ENCODE measurements around the gene F13B. TPM values are rescaled to one million over a fixed set of nuclear protein-coding genes. Genes with fewer than 3 reads are reported as not detected.
A peak's percentile ranks its signal among the peaks of the same experiment; 100 is the strongest.
"Not testable (repeated sequence)": the region's sequence is repeated elsewhere in the genome, so short reads cannot be mapped to it uniquely, and the experiment has no call there.

The F13B gene, protein sequence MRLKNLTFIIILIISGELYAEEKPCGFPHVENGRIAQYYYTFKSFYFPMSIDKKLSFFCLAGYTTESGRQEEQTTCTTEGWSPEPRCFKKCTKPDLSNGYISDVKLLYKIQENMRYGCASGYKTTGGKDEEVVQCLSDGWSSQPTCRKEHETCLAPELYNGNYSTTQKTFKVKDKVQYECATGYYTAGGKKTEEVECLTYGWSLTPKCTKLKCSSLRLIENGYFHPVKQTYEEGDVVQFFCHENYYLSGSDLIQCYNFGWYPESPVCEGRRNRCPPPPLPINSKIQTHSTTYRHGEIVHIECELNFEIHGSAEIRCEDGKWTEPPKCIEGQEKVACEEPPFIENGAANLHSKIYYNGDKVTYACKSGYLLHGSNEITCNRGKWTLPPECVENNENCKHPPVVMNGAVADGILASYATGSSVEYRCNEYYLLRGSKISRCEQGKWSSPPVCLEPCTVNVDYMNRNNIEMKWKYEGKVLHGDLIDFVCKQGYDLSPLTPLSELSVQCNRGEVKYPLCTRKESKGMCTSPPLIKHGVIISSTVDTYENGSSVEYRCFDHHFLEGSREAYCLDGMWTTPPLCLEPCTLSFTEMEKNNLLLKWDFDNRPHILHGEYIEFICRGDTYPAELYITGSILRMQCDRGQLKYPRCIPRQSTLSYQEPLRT
- 1.3 TPM in 1 of 2 replicates, not detected in the other for total RNA-seq (2014; rRNA removed; shearing (Covaris generic); ENCODE audit: low replicate concordance)

DNA sequence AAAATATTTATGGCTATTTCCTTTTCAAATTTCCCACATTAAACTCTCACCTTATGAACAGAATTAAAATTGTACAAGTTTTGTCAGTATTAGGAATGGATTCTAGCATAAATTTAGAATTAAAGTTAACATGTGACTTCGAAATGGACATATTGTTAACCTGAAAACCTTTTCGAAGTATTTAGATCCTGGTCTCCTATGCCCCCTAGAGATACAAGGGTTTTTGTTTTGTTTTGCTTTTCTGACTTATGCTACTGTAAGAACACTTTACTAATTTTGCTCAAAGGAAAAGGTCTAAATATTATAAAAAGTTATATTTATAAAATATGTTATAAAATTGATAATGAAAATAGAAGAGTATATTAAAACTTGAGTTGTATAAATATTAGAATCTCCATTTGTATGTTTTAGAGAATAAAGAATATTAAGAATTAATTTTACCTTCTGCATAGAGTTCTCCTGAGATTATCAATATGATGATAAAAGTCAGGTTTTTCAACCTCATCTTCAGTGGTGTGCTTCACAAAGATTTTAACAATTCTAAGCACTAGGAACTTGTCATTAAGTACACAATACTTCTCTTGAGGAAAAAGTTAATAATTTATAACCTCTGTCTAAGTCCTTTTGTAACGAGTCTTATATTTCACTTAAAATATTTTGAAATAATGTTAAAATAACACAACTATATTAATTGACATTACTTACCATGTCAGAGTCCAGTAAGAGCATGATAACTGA, at the start of gene F13B:
Gene F13B (minus strand): TSS at position 542 of the 738 bp plus-strand sequence. CDS start 37 bp downstream, at position 505.
- Histone ChIP-seq H3K27me3 (no peaks in the 10 kb centered on the region), H3K36me3 (no peaks in the 10 kb centered on the region), H3K4me3 (no peak within 1 kb of the TSS), H3K9me3 (no peaks in the 10 kb centered on the region)
- no peak for DNase-seq

DNA sequence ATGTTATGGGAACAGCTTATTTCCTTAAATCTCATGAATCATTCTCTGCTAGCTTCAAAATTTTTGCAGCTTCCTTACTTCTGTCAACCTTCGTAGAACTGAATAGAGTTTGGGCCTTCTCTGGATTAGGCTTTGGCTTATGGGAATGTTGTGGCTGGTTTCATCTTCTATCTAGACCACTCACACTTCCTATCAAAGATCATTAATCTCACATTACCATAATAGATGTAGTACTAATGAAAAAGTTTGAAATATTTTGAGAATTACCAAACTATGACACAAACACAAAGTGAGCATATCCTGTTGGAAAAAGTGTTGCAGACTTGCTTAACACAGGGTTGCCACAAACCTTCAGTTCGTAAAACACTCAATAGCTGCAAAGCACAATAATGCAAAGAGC, 49.1 kb upstream of the F13B start:
- H3K4me3 ChIP-seq, result no peak overlapping the region
- H3K9me3 ChIP-seq, result no peaks in the 10 kb centered on the region
- no peak for DNase-seq
- peaks cover 93% of the 10 kb centered on the region for H3K36me3 ChIP-seq
- no peaks in the 10 kb centered on the region for H3K27me3 ChIP-seq

DNA sequence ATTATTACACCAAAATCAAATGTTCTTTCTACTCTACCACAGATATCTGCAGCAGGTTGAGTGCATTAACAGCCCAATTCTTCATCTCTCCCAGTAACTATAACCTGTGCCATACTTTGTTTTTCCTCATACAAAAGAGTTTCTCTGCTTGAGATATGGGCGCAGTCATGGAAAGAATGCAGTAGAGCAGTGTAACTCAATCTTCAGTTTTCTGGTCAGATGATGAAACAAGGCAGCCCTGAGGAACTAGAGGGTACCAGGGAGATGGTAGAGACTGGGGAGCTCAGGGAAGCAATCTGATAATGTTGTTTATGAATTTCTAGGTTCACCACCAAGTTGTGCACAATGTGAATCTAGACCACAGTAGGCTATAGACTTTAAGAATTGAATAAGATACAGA, 39.8 kb upstream of the F13B start:
- peaks cover 84% of the 10 kb centered on the region for H3K36me3 ChIP-seq
- no peak for DNase-seq
- no peaks in the 10 kb centered on the region for H3K9me3 ChIP-seq
- H3K27me3 ChIP-seq, result no peaks in the 10 kb centered on the region
- H3K4me3 ChIP-seq, result no peak overlapping the region

DNA sequence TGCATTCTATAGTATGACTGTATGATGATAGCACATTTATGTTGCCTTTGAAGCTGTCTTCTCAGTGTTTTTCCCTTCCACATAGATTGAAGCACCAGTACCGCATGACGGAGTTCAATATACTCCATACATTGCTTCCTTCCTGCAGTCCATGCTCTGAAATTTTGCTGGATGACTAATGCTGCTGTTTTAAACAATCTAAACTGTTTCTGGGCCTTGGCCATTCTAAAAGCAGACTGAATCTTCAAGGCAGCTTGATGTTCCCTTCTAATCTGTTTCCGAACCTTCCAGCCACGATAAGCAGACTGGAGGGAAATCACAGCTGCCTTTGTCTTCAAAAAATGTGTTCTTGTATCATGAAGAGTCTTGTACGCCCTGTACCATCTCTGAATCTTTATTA, 36.2 kb upstream of the F13B start:
- no peak overlapping the region for H3K4me3 ChIP-seq
- H3K27me3 ChIP-seq, result no peaks in the 10 kb centered on the region
- DNase-seq, result no peak
- no peaks in the 10 kb centered on the region for H3K9me3 ChIP-seq
- peaks cover 84% of the 10 kb centered on the region for H3K36me3 ChIP-seq

DNA sequence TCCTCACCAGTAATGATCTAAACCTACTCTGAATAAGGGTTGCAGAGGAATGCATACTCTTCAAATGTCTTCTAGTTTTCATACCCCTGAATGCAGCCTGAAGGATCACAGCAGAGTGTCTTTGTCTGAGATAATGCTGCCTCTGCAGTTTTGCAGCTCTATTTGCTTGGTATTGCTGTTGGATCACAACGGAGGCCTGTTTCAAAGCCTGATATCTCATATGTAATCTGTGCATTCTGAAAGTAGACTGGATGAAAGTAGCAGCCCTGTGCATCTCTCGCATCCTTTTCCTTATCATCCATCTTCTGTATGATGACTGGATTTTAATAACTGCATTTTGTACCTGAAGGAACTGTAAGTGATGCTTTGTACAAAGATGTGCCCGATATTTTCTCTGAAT, 34.9 kb upstream of the F13B start:
- H3K27me3 ChIP-seq, result no peaks in the 10 kb centered on the region
- DNase-seq, result no peak
- no peak overlapping the region for H3K4me3 ChIP-seq
- H3K36me3 ChIP-seq, result peaks cover 78% of the 10 kb centered on the region
- no peaks in the 10 kb centered on the region for H3K9me3 ChIP-seq

DNA sequence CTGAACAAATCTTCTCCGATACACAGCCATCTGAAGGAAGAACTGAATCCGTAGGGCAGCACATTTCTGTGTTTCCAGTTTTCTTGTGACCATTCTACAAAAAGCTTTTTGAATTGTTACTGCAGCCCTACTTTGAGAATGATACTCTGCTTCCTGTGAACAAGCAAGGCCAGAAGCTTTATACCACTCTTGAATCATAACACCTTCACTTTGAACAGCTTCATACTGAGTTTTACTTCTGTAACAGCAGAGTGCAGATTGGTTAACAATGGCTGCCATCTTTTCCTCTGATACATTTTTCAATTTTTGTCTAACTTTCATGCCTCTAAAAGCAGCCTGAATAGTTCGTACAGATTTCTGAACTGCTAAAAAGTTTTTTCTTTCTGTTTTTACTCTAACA, 33.6 kb upstream of the F13B start:
- H3K4me3 ChIP-seq, result no peak overlapping the region
- no peak for DNase-seq
- H3K9me3 ChIP-seq, result no peaks in the 10 kb centered on the region
- no peaks in the 10 kb centered on the region for H3K27me3 ChIP-seq
- peaks cover 82% of the 10 kb centered on the region for H3K36me3 ChIP-seq

DNA sequence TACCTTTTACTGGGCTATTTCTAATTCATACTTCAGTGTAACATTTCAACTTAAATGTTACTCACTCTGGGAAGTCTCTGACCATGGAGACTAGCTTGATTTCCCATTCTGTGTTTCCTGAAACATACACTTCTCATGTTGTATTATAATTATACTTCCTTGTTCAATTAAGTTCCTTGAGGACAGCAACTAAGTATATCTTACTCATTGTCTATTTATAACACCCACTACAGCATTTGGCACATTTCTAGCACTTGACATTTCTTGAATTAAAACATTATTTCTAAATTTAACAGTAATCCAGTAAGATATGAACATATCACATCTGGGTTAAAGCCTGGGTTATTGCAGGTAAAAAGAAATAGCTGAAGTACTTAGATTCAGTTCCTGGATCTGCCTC, 32.4 kb upstream of the F13B start:
- Histone ChIP-seq H3K9me3 (no peaks in the 10 kb centered on the region), H3K36me3 (peaks cover 82% of the 10 kb centered on the region), H3K27me3 (no peaks in the 10 kb centered on the region), H3K4me3 (no peak overlapping the region)
- DNase-seq, result no peak

DNA sequence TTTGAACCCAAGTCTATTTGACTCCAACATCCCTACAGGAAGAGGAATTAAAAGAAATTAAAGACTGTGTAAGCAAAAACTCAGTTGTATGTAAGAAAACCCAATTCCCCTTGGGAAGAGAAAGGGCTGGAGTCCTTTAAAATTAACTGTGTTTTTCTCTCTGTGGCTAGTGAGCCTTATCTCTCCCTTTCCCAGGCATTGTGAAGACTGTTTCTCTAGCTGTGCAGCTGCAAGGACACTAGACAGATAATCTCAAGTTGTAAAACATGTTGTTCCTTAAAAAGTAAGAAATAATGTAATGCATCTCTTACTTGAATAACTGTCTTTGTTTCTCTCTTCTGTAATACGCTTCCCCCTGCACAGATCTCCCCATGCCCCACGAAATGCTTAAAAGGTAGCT, 29.9 kb upstream of the F13B start:
- peaks cover 79% of the 10 kb centered on the region for H3K36me3 ChIP-seq
- DNase-seq, H3K27me3 ChIP-seq: not testable (repeated sequence)

DNA sequence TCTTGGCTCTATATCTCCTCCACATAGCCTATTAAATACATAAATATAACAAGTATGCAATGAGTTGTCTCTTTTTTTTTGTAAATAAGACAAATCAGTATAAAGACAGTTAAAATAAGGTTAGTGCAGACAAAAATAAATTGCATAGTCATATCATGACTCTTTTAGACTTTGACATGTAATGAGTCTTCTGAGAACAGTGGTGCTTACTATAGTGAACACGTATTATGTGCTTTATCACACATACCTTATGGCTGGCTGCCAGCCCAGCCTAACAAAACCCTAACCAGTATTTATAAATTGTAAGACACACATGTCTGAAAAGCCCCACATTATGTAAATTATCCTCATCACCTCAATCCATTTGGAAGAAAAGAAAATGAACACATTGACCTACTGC, 29.1 kb upstream of the F13B start:
- peaks cover 79% of the 10 kb centered on the region for H3K36me3 ChIP-seq
- H3K27me3 ChIP-seq, result no peaks in the 10 kb centered on the region
- no peak overlapping the region for H3K4me3 ChIP-seq
- no peak for DNase-seq
- no peaks in the 10 kb centered on the region for H3K9me3 ChIP-seq

More for the DNA sequence above, 29.9 kb upstream of the F13B start:
- H3K4me3 ChIP-seq, H3K9me3 ChIP-seq: not testable (repeated sequence)

DNA sequence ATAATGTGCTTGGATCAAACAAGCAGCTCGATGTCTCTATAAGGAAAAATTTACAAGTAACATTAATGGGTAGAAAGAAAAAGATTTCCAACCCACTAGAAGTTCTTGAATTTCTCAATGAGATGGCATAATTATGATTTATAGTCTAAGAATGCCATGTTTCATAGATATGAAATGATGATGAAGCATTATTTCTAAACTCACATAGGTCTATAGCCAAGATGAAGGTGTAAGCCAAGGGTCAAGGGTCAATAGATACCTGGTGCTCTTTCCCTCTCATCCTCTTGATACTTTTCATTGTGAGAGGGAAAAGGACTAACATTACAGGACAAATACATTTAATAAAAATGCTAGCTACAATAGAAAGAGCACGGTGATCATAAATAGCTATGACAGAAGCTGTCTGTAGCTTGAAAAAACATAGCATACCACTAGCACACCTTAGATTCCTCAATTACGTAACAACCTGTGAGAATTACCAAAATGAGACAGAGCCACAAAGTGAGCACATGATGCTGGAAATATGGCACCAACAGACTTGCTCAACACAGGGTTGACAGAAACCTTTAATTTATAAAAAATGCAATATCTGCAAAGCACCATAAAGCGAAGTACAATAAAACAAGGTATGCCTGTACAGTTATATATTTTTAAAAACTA, 26.3 kb upstream of the F13B start:
- no peak for DNase-seq
- Histone ChIP-seq H3K4me3 (no peak overlapping the region), H3K27me3 (no peaks in the 10 kb centered on the region), H3K9me3 (no peaks in the 10 kb centered on the region), H3K36me3 (peaks cover 86% of the 10 kb centered on the region)

DNA sequence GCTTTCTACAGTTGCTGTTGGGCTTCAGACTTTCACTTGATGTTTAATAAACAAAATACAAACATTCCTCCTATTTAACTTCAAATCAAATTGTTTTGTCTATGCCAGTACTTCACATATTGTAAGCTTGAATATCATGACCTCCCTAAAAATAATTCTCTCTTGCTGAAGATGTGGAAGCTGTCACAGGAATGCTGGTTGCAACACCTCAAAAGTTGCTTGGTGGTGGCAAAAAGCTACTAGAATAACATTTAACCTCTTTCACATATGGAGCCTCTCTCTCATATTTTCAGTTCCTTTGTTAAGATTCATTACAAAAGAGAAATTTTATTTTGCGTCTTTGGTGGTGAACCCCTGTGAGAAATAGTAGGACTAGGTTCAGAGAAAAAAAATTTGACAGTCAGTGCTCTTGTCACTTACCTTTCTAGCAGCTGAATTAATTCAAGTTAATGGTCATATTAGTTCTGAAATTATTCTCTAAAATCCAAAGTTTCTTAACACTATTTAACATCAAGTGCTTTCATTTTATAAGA, 25.5 kb upstream of the F13B start:
- DNase-seq, result no peak
- H3K36me3 ChIP-seq, result peaks cover 92% of the 10 kb centered on the region
- no peaks in the 10 kb centered on the region for H3K27me3 ChIP-seq
- no peaks in the 10 kb centered on the region for H3K9me3 ChIP-seq
- H3K4me3 ChIP-seq, result no peak overlapping the region

DNA sequence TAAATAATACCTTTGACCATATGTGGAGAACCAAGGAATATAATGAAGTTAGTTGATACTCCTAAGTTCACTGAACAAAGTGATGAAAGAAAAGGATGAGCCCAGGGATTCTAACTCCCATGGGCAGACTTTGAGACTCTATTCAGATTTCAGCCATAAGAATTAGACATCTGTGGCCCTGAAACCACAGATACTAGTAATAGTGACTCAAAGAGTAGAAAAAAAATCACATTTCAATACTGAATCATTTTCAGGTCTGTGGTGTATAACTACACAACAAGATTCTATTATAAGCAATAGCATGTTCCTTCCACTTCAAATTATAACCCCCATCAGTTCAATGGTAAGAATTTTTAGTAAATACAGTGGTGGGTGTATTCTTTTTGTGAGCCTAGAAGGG, 16.4 kb upstream of the F13B start:
- H3K36me3 ChIP-seq, result peaks cover 76% of the 10 kb centered on the region
- DNase-seq, result no peak
- no peak overlapping the region for H3K4me3 ChIP-seq

DNA sequence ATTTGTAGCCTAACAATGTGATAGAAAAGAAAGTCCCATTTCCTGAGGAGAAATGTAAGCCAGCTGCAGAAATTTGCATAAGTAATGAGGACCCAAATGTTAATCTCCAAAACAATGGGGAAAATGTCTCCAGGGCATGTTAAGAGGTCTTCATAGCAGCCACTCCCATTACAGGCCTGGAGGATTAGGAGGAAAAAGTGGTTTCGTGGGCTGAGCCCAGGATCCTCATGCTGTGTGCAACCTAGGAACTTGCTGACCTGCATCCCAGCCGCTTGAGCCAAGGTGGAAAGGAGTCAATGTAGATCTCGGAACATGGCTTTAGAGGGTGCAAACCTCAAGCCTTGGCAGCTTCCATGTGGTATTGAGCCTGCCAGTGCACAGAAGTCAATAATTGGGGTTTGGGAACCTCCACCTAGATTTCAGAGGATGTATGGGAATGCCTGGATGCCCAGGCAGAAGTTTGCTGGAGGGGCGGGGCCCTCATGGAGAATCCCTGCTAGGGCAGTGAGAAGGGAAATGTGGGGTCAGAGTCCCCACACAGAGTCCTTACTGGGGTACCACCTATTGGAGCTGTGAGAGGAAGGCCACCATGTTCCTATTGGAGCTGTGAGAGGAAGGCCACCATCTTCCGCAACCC, 14.2 kb upstream of the F13B start:
- Histone ChIP-seq H3K4me3 (no peak overlapping the region), H3K36me3 (peaks cover 54% of the 10 kb centered on the region), H3K9me3 (peaks cover 15% of the 10 kb centered on the region), H3K27me3 (no peaks in the 10 kb centered on the region)
- peak; percentile 6 for DNase-seq

More for the DNA sequence above, 16.4 kb upstream of the F13B start:
- no peaks in the 10 kb centered on the region for H3K27me3 ChIP-seq
- peaks cover 15% of the 10 kb centered on the region for H3K9me3 ChIP-seq

DNA sequence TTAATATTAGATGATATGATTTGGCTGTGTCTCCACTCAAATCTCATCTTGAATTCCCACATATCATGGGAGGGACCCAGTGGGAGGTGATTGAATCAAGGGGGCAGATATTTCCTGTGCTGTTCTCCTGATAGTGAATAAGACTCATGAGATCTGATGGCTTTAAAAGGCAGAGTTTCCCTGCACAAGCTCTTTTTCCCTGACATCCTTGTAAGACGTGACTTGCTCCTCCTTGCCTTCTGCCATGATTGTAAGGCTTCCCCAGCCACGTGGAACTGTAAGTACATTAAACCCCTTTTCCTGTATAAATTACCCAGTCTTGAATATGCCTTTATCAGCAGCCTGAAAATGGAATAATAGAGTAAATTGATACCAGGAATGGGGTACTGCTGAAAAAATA, 13.3 kb upstream of the F13B start:
- Histone ChIP-seq H3K9me3 (peaks cover 17% of the 10 kb centered on the region), H3K36me3 (peaks cover 45% of the 10 kb centered on the region), H3K4me3 (no peak overlapping the region), H3K27me3 (no peaks in the 10 kb centered on the region)
- no peak for DNase-seq

DNA sequence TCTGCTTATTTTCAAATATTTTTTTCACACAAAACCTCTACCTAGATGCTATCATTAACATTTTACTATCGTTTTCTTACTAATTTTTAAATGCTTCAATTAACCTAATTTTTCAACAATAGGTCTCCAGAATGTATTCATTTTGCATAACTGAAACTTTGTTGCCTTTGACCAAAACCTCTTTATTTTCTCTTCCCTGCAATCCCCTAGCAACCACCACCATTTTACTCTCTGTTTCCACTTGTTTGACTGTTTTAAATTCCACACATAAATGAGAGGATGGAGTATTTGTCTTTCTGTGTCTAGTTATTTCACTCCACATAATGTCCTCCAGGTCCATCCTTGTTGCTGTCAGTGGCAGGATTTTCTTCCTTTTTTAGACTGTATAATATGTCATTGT, 9.5 kb upstream of the F13B start:
- no peak for DNase-seq
- peaks cover 7% of the 10 kb centered on the region for H3K36me3 ChIP-seq
- no peak overlapping the region for H3K4me3 ChIP-seq
- H3K27me3 ChIP-seq, result no peaks in the 10 kb centered on the region
- peaks cover 10% of the 10 kb centered on the region for H3K9me3 ChIP-seq

DNA sequence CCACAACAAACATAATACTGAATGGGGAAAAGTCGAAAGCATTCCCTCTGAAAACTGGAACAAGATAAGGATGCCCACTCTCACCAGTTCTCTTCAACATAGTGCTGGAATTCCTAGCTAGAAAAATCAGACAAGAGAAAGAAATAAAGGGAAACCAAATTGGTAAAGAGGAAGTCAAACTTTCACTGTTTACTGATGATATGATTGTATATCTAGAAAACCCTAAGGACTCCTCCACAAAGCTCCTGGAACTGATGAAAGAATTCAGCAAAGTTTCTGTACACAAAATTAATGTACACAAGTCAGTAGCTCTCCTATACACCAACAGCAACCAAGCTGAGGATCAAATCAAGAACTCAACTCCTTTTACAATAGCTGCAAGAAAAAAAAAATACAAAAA, 6.9 kb upstream of the F13B start:
- no peaks in the 10 kb centered on the region for H3K36me3 ChIP-seq
- no peak overlapping the region for H3K4me3 ChIP-seq
- no peak for DNase-seq
- H3K27me3 ChIP-seq, result no peaks in the 10 kb centered on the region
- H3K9me3 ChIP-seq, result peaks cover 3% of the 10 kb centered on the region; the same call in 1 of the 2 replicates
